Measurements from ENCODE around the gene ASB17.
"Not testable (repeated sequence)": the region's sequence is repeated elsewhere in the genome, so short reads cannot be mapped to it uniquely, and the experiment has no call there.

ASB17 gene

GRCh38 chr1:75932304-75932703 is at the start of gene ASB17:
ASB17 (minus strand) TSS chr1:75932404; CDS start chr1:75932291, 113 bp downstream.
- ChIA-PET POLR2A (no interaction called here), CTCF (no interaction called here)
- no peak for TF ChIP-seq CTCF (IDR thresholded peaks at IDR 0.05; ENCODE audit: insufficient read depth, low read length, missing control alignments)
- no peak for DNase-seq (ENCODE audit: low read depth, low spot score)
- no peak within 1 kb of the TSS for H3K4me3 ChIP-seq (ENCODE audit: low read depth, low read length)

- ChIA-PET POLR2A (no interaction called here), CTCF (interaction anchor here (0.7 to 1.0 kb wide), 2 partner anchors 8 to 9 kb away, joined by 4 read pairs; no protein-coding TSS in a partner anchor)
- no peak for TF ChIP-seq CTCF (IDR thresholded peaks at IDR 0.05; ENCODE audit: insufficient read depth, low read length, missing control alignments)
- H3K4me3 ChIP-seq (ENCODE audit: low read depth, low read length), result no peak overlapping the region
- no peak for DNase-seq (ENCODE audit: low read depth, low spot score)
Observed at GRCh38 chr1:75980972-75981897, 49.0 kb upstream of the ASB17 start.

- TF ChIP-seq CTCF (IDR thresholded peaks at IDR 0.05; ENCODE audit: insufficient read depth, low read length, missing control alignments), result no peak
- H3K4me3 ChIP-seq (ENCODE audit: low read depth, low read length), result no peak overlapping the region
- ChIA-PET POLR2A (no interaction called here), CTCF (no interaction called here)
- DNase-seq (ENCODE audit: low read depth, low spot score), result no peak
Observed at GRCh38 chr1:75970631-75971030, 38.4 kb upstream of the ASB17 start.

- ChIA-PET POLR2A (no interaction called here), CTCF (interaction anchor here (1.6 kb wide), 1 partner anchor 51 kb away, joined by 4 read pairs; no protein-coding TSS in a partner anchor)
- DNase-seq (ENCODE audit: low read depth, low spot score), result no peak
- no peak overlapping the region for H3K4me3 ChIP-seq (ENCODE audit: low read depth, low read length)
- TF ChIP-seq CTCF (IDR thresholded peaks at IDR 0.05; ENCODE audit: insufficient read depth, low read length, missing control alignments), result no peak
Observed at GRCh38 chr1:75969550-75969949, 37.3 kb upstream of the ASB17 start.

GRCh38 chr1:75967719-75968118 is 35.5 kb upstream of the ASB17 start:
- CTCF ChIA-PET, result no interaction called here
- no peak for DNase-seq (ENCODE audit: low read depth, low spot score)
- TF ChIP-seq CTCF (IDR thresholded peaks at IDR 0.05; ENCODE audit: insufficient read depth, low read length, missing control alignments), result no peak
- H3K4me3 ChIP-seq (ENCODE audit: low read depth, low read length), result no peak overlapping the region
- POLR2A ChIA-PET, result no interaction called here

GRCh38 chr1:75964760-75965408 is 32.7 kb upstream of the ASB17 start:
- DNase-seq (ENCODE audit: low read depth, low spot score), result no peak
- TF ChIP-seq CTCF (IDR thresholded peaks at IDR 0.05; ENCODE audit: insufficient read depth, low read length, missing control alignments), result no peak
- ChIA-PET POLR2A (no interaction called here), CTCF (no interaction called here)
- H3K4me3 ChIP-seq (ENCODE audit: low read depth, low read length), result no peak overlapping the region

- POLR2A ChIA-PET; CTCF ChIA-PET; DNase-seq (ENCODE audit: low read depth, low spot score); H3K4me3 ChIP-seq (ENCODE audit: low read depth, low read length): not testable (repeated sequence)
Observed at GRCh38 chr1:75964110-75964759, 32.0 kb upstream of the ASB17 start.

All from AG04449 (cell line).